GM19463 (cell line): ENCODE results near the gene CLDN9.
"Not testable (repeated sequence)": the region's sequence is repeated elsewhere in the genome, so short reads cannot be mapped to it uniquely, and the experiment has no call there.

Source experiments
- ATAC-seq: cut with Tn5 transposase; IDR thresholded peaks from one replicate; pipeline ENCODE4 v1.9.1; 2021; ENCODE audit warnings: mild to moderate bottlenecking, moderate library complexity; ENCODE audit not compliant: unreplicated experiment

The CLDN9 gene

GRCh38 chr16:3030222-3031212 lies 17.8 kb downstream of the CLDN9 start:
- no peak for ATAC-seq

- ATAC-seq: no peak
Observed at GRCh38 chr16:3032624-3033023, 19.9 kb downstream of the CLDN9 start.

GRCh38 chr16:3035289-3035971 lies 22.7 kb downstream of the CLDN9 start:
- ATAC-seq: no peak

- no peak for ATAC-seq
Observed at GRCh38 chr16:3035972-3036725, 23.4 kb downstream of the CLDN9 start.

GRCh38 chr16:3036726-3037315 lies 24.1 kb downstream of the CLDN9 start, which contains the start of gene BICDL2:
TSS of gene BICDL2 (minus strand) at chr16:3036944. CDS start at chr16:3035496, 1,448 bp downstream.
- no peak for ATAC-seq

GRCh38 chr16:3038256-3038655 lies 25.5 kb downstream of the CLDN9 start:
- ATAC-seq: no peak

- no peak for ATAC-seq
Observed at GRCh38 chr16:3038896-3039295, 26.2 kb downstream of the CLDN9 start.

GRCh38 chr16:3042376-3042775 lies 29.7 kb downstream of the CLDN9 start:
- no peak for ATAC-seq

- no peak for ATAC-seq
Observed at GRCh38 chr16:3044708-3045107, 32.0 kb downstream of the CLDN9 start.

GRCh38 chr16:3045758-3046640 lies 33.3 kb downstream of the CLDN9 start, which contains the start of gene MMP25:
TSS of gene MMP25 (plus strand) at chr16:3046561. CDS start at chr16:3046918, 357 bp downstream.
- no peak for ATAC-seq

- no peak for ATAC-seq
Observed at GRCh38 chr16:3046641-3047386, 34.1 kb downstream of the CLDN9 start.

- no peak for ATAC-seq
Observed at GRCh38 chr16:3047387-3047720, 34.6 kb downstream of the CLDN9 start.

GRCh38 chr16:3049921-3050481 lies 37.3 kb downstream of the CLDN9 start:
- no peak for ATAC-seq

GRCh38 chr16:3050487-3050886 lies 37.8 kb downstream of the CLDN9 start:
- ATAC-seq: no peak

GRCh38 chr16:3051009-3051408 lies 38.3 kb downstream of the CLDN9 start:
- ATAC-seq: no peak

- no peak for ATAC-seq
Observed at GRCh38 chr16:3051494-3051893, 38.8 kb downstream of the CLDN9 start.

- not testable (repeated sequence) for ATAC-seq
Observed at GRCh38 chr16:3052571-3053329, 40.0 kb downstream of the CLDN9 start.

GRCh38 chr16:3053330-3053710 lies 40.6 kb downstream of the CLDN9 start:
- ATAC-seq: not testable (repeated sequence)
